SU-DHL-6 (cell line): ENCODE results near the gene LCE3D.

ENCODE experiments used
- H2AFZ ChIP-seq: fragments of 200-600 bp; sonication (generic); 2 replicates; pipeline ENCODE4 v1.6.1; 2014; ENCODE audit warnings: low read depth, mild to moderate bottlenecking, moderate library complexity, mixed read lengths, antibody characterized with exemption, low read length; ENCODE audit not compliant: severe bottlenecking
- H3F3A ChIP-seq: fragments of 200-600 bp; shearing (Covaris generic); 2 replicates; pipeline ENCODE4 v1.6.0; 2016; ENCODE audit warnings: antibody characterized with exemption, mild to moderate bottlenecking; ENCODE audit not compliant: insufficient read depth
- H3K27ac ChIP-seq: fragments of 200-600 bp; sonication (generic); 2 replicates; pipeline ENCODE4 v1.5.1; 2016; ENCODE audit warnings: low read depth, mild to moderate bottlenecking, low read length, moderate library complexity, mixed read lengths
- H3K27me3 ChIP-seq: fragments of 200-600 bp; sonication (generic), shearing (Covaris generic); 2 replicates; pipeline ENCODE4 v1.6.0; 2014; ENCODE audit warnings: mild to moderate bottlenecking, low read length
- H3K36me3 ChIP-seq: fragments of 200-600 bp; sonication (generic); 2 replicates; pipeline ENCODE4 v1.6.1; 2014; ENCODE audit warnings: mild to moderate bottlenecking, low read length, mixed read lengths
- H3K4me2 ChIP-seq: fragments of 300-600, 200-600 bp; shearing (Covaris generic), sonication (generic); 2 replicates; pipeline ENCODE4 v1.6.0; 2014; ENCODE audit warnings: low read length, low read depth, mild to moderate bottlenecking; ENCODE audit not compliant: poor library complexity, severe bottlenecking
- H3K4me3 ChIP-seq: fragments of 200-600 bp; sonication (generic); 2 replicates; pipeline ENCODE4 v1.5.1; 2014; ENCODE audit warnings: antibody characterized with exemption, low read length, mild to moderate bottlenecking, mixed read lengths; ENCODE audit not compliant: insufficient read depth, poor library complexity, severe bottlenecking
- H3K79me2 ChIP-seq: fragments of 200-600 bp; sonication (generic); 2 replicates; pipeline ENCODE4 v1.6.1; 2014; ENCODE audit warnings: mild to moderate bottlenecking, low read length, moderate library complexity; ENCODE audit not compliant: insufficient read depth
- H3K9ac ChIP-seq: fragments of 200-600 bp; sonication (generic); 2 replicates; pipeline ENCODE4 v1.7.0; 2014; ENCODE audit warnings: mild to moderate bottlenecking, low read length
- H3K9me2 ChIP-seq: fragments of 200-600 bp; sonication (generic); replicated peaks from 2 replicates; pipeline ENCODE4 v1.6.1; 2014; ENCODE audit warnings: low read length; ENCODE audit not compliant: insufficient read depth
- H3K9me3 ChIP-seq: fragments of 200-600 bp; sonication (generic); 2 replicates; pipeline ENCODE4 v1.6.1; 2014; ENCODE audit warnings: low read length, mixed read lengths; ENCODE audit not compliant: insufficient read depth
- H4K20me1 ChIP-seq: fragments of 200-600 bp; sonication (generic); 2 replicates; pipeline ENCODE4 v1.6.1; 2014; ENCODE audit warnings: low read depth, mild to moderate bottlenecking, antibody characterized with exemption, low read length, moderate library complexity, mixed read lengths
- CTCF ChIP-seq: fragments of 200-600 bp; sonication (generic); IDR thresholded peaks from one replicate; pipeline ENCODE4 v1.5.1; 2017; ENCODE audit warnings: antibody characterized with exemption, mild to moderate bottlenecking, low read length, moderate library complexity; ENCODE audit not compliant: insufficient read depth, poor library complexity, severe bottlenecking
- EZH2phosphoT487 ChIP-seq: fragments of 200-600 bp; sonication (generic), shearing (Covaris generic); conservative IDR thresholded peaks from 2 replicates; pipeline ENCODE4 v1.6.1; 2018; ENCODE audit warnings: mild to moderate bottlenecking, antibody characterized with exemption, low read length, moderate library complexity, mixed read lengths

Gene LCE3D

GRCh38 chr1:152533327-152533938 is 46.9 kb downstream of the LCE3D start:
- Histone ChIP-seq H3K27ac (no peak overlapping the region), H3K36me3 (no peaks in the 10 kb centered on the region), H3K79me2 (no peaks in the 10 kb centered on the region), H3K4me3 (no peak overlapping the region), H4K20me1 (no peaks in the 10 kb centered on the region), H3K9me2 (no peaks in the 10 kb centered on the region), H3K9ac (no peak overlapping the region), H3K4me2 (no peak overlapping the region), H3K27me3 (no peaks in the 10 kb centered on the region), H2AFZ (no peak overlapping the region), H3K9me3 (no peaks in the 10 kb centered on the region), H3F3A (no peaks in the 10 kb centered on the region)
- TF ChIP-seq EZH2phosphoT487 (no peak), CTCF (peak; percentile 72)
